ENCODE measurements around the gene GNAI2.

- TF ChIP-seq POLR2A (IDR thresholded peaks at IDR 0.05; ENCODE audit: low read depth, low read length) (no peak), SPI1 (IDR thresholded peaks at IDR 0.05; ENCODE audit: low read depth, low read length) (no peak), POLR2AphosphoS5 (IDR thresholded peaks at IDR 0.05; ENCODE audit: low read depth, low read length) (no peak)
These were observed 33.5 kb upstream of the GNAI2 start for GRCh38 chr3:50202353-50203112.

Measured in GM12891 (cell line).